Measurements from ENCODE around the gene AHSP.
"Not testable (repeated sequence)": the region's sequence is repeated elsewhere in the genome, so short reads cannot be mapped to it uniquely, and the experiment has no call there.

Gene AHSP

GRCh38 chr16:31501226-31501965, 26.3 kb upstream of the AHSP start:
- no peak for DNase-seq

GRCh38 chr16:31501966-31502348, 25.7 kb upstream of the AHSP start:
- no peak for DNase-seq

- DNase-seq, result no peak
These were observed 24.7 kb upstream of the AHSP start for GRCh38 chr16:31502981-31503380.

DNA sequence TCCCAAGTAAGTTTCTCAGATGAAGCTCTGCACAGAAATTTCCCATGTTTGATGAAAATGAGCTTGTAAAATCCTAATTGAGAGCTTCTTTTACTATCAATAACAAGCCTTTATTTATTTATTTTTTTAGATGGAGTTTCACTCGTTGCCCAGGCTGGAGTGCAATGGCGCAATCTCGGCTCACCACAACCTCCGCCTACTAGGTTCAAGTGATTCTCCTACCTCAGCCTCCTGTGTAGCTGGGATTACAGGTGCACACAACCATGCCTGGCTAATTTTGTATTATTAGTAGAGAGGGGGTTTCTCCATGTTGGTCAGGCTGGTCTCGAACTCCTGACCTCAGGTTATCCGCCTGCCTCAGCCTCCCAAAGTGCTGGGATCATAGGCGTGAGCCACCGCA, 24.1 kb upstream of the AHSP start:
- not testable (repeated sequence) for DNase-seq

GRCh38 chr16:31504159-31504558, 23.5 kb upstream of the AHSP start:
- no peak for DNase-seq

DNA sequence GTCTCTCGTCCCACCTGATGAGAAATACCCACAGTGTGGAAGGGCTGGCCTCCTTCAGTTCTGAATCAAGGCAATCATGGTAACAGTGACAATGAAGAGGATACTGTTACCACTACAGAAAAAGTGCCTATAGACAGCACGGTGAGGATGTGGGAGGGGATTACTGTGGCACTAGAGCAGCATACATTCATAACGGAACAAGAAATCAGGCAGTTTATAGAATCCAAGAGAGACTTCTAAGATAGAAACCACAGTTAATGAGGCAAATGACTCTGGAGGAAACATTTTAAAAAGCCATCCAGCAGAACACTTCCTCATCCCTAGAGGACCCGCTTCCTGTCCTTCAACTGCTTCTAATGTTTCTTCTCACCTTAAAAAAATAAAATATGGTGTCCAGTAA, 22.2 kb upstream of the AHSP start:
- DNase-seq, result no peak

DNA sequence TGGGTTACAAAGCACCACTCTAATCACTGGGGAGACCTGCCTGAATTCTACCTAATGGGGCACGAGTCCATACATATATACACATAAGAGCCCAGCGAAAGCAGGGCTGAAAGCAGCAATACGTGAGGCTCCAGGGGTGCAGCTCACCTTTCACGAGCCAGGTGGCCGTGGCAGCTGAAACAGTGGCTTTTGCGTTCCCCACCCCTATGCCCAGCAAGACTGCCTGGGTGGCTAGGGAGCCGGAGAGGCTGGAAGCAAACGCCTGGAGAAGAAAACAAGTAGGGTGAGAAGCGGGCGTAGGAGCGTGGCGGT, 20.1 kb upstream of the AHSP start:
- no peak for DNase-seq

GRCh38 chr16:31507929-31508705, 19.6 kb upstream of the AHSP start, which contains the start of gene RUSF1:
Gene RUSF1, minus strand, starts transcription at chr16:31508391. Its CDS starts 18 bp downstream, at chr16:31508373.
- peak; percentile 51 to 75 (median 62) for DNase-seq

- no peak for DNase-seq
These were observed 18.9 kb upstream of the AHSP start for GRCh38 chr16:31508706-31509195.

DNA sequence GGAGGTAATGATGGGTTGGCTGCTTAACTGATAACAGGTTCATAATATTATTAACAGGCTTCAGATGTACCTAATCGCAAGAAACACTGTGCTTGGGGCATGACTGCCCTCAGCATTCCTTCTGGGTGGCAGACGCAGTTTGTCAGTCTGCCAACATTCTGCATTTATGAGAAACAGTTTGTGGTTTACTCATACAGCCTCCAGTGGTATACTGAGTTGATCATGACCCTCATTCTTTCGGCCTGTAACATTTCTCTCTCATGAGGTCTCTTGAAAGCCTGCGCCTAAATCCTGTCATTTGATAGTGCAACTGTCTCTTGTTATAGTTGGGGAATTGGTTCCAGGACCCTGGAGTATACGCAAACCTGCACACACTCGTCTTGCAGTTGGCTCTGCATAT, 14.6 kb upstream of the AHSP start:
- no peak for DNase-seq

DNA sequence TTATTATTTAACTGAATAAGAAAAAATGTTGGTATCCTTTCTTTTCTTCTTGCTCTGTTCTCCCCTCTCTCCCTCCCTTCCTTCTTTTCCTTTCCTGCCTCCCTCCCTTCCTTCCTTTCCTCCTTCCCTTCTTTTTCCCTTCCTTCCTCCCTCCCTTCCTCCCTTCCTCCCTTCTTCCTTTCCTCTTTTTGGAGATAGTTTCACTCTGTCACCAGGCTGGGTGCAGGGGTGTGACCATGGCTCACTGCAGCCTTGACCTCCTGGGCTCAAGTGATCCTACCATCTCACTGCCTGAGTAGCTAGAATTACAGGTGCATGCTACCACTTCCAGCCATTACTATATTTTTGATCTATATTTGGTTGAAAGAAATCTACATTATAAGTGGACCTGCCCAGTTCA, 13.8 kb upstream of the AHSP start:
- DNase-seq, result no peak

- no peak for DNase-seq
These were observed 9.8 kb upstream of the AHSP start for GRCh38 chr16:31517800-31518402.

DNA sequence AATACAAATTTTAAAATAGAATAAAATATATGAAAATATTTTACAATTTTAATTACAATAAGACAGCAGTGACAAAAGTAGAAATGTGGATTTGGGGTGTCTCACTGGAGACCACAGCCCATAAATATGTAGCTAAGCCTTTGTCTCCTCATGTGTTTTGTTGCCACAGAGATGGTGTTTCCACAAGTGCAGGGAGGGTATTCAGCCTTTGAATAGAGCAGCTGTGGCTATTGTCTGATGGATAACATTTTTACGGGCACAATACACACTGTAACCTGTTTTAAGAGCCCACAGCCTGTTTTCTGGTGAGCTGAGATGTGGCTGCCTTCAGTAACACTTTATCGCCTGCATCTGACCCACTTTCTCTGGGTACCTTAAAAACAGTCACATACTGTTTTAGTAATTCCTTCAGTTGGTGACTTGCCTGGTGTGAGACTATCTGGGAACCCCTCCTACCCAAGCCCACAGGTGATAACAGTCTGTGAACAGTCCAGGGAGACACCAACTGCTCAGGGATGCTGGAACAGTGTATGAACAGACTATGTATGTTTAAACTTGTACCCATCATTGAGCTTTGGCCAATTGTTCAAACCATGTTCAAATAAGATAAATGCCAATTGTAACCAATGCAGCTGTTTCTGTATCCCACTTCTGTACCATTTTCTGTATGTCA, 7.8 kb upstream of the AHSP start:
- DNase-seq, result no peak

- DNase-seq, result no peak
These were observed 6.3 kb upstream of the AHSP start for GRCh38 chr16:31521368-31521767.

DNA sequence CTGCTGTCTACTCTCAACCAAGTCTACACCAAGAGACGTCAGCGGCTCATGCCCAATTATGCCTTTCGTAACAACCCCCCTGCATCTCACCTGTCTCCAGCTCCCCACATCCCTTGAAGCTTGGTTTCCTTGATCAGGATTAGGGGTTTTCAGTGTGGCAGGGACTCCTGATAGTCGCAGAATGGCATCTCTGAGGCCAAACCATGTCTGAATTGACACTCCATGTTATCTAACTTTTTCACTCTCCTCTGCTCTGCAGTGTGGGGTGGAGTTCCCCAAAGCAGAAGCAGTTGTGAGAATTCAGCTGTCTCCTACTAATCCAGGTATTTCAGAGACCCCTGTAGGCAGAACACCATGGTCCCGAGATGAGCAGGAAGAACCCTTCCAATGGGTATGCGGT, 5.6 kb upstream of the AHSP start:
- no peak for DNase-seq

DNA sequence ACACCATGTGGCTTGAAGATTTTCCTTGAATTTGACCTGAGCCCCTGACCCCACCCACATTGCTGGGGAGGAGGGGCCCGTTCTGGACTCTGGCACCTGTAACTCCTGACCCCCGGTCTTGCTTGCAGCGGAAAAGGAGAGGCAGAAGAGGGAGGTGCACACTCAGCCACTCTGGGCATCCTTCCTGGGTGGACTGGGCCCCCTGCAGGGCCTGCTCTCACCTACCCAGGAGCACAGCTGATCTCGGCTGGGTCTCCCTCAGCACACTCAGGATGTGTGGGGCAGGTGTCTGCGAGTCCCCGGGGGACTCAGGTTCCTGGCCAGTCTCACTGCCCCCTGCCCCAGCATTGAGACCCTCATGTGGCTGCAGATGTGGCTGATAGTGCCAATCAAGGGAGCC, 3.9 kb upstream of the AHSP start:
- DNase-seq, result not testable (repeated sequence)

- DNase-seq, result no peak
These were observed 2.6 kb upstream of the AHSP start for GRCh38 chr16:31525113-31525512.

DNA sequence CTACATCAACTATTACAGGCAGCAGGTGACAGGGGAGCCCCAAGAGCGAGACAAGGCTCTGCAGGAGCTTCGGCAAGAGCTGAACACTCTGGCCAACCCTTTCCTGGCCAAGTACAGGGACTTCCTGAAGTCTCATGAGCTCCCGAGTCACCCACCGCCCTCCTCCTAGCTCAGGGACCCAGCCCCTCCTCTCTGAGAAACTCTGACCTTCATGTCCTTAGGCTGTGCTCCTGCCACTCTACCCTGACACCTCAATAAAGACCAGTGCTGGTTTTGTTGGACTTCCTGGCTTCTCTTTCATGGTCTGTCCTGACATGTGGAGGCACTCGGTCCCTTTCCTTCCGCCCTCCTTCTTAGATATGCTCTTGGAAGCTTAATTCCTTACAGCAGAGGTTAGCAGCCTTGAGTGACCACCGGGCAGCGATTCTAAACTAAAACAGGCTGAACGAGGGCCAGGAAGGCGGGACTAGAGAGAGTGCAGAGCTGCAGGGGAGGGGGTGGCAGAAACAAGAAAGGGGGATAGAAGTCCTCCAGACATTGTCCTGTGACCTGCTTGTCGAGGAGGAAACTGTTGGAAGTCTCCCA, 915 bp downstream of the AHSP start:
- DNase-seq, result no peak

DNA sequence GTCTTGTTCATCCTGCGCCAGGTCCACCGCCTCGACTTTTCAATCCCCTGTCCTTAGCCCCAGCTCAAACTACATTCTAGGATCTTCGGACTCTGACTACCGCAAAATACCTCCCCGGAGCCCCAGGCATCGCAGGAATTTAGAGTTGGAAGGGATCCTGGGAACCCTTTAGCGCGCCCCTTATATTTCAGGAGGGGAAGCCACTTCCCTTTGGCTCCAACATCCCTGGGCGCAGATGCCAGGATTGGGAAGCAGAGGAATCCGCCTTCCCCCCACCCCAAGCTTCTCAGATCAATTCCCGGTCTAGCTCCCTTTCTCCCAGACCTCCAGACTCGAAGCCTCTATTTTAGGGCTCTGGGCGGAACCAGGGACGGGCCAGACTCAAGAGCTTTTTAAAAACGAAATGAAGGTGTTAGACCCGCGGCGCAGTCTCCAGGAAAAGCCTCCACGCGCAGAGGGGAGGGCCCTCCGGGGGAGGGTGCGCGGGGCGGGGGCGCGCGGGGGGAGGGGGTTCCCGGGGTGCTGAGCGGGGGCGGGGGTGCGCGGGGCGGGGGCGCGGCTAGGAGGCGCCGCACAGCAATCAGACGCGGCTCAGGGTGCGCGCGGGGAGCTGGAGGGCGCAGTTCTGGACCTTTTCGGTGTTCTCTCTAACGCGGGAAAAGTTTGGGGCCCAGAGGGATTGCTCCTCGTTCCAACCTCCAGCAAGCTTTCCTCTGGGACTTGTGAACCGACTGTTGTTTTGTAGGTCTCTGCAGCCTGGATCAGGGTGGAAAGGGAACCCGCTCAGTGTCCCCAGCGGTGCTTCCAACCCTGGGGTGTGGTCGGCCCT, 1.6 kb downstream of the AHSP start:
- DNase-seq, result peak in 1 of 4 experiments; percentile 41

GRCh38 chr16:31529937-31530312, 2.2 kb downstream of the AHSP start:
- no peak for DNase-seq

GRCh38 chr16:31530405-31530804, 2.7 kb downstream of the AHSP start:
- DNase-seq, result no peak

DNA sequence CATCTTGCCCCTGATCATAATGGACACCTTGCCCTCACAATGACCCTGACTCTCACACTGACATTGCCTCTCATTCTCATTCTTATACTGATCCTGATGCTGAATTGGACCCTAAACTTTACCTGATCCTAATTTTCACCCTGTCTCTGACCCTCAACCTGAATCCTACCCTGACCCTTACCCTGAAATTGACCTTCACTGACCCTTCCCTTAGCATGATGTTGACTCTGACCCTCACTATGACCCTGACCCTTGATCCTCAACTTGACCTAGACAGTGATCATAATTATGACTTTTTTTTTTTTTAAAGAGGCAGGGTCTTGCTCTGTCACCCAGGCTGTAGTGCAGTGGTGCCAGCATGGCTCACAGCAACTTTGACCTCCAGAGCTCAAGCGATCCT, 3.4 kb downstream of the AHSP start:
- no peak for DNase-seq

Measured in activated naive CD4-positive, alpha-beta T cell (primary cell).